Endothelial cell of umbilical vein (primary cell): ENCODE results near the gene DNA2. TPM values are rescaled to one million over a fixed set of nuclear protein-coding genes. Genes with fewer than 3 reads are reported as not detected.

Experiments
- BruUV-seq: library from RNA; stranded (reverse); fragments of 400-500 nt; replicated peaks from 2 replicates; lab custom pipeline; 2021; lab: Mats Ljungman, UMichigan
- CTCF ChIA-PET: fragments of 300-600, 350-600 bp; sonication (Branson Sonifier 250); formaldehyde crosslinking; loops from one replicate; lab custom pipeline; 2021; ENCODE audit warnings: antibody characterized with exemption, inconsistent platforms; lab: Charles Lee
- POLR2A ChIA-PET: fragments of 300-600, 350-600 bp; sonication (Branson Sonifier 250); formaldehyde crosslinking; loops from one replicate; lab custom pipeline; 2021; ENCODE audit warnings: antibody characterized with exemption, inconsistent platforms; lab: Charles Lee
- DNase-seq: peaks from one replicate; pipeline ENCODE4 v3.0.0-alpha.2; 2011; ENCODE audit warnings: low read depth, low spot score
- FAIRE-seq: peaks from 2 replicates; lab custom pipeline; 2011; peaks lifted over from hg19 to GRCh38; lab: Jason Lieb, UNC
- H2AFZ ChIP-seq: 2 replicates; pipeline ENCODE4 v1.6.0; 2012; ENCODE audit warnings: low read depth, low read length, control low read depth, inconsistent platforms
- H3K27ac ChIP-seq: 2 replicates; pipeline ENCODE4 v1.5.1; 2011; ENCODE audit warnings: low read depth, mild to moderate bottlenecking, control low read depth, low read length, moderate library complexity; ENCODE audit not compliant: insufficient read depth
- H3K27me3 ChIP-seq, 2 experiments: 2 replicates each; pipeline versions ENCODE4 v1.6.0 to v1.6.1; 2011; ENCODE audit warnings: low read length in 2 of 2, mixed read lengths in 1 of 2; ENCODE audit not compliant: control insufficient read depth in 2 of 2, insufficient read depth in 2 of 2
- H3K36me3 ChIP-seq, 2 experiments: 2 replicates in 1 of 2; 3 replicates in 1 of 2; pipeline ENCODE4 v1.5.1; 2011; ENCODE audit warnings: low read length in 2 of 2, mild to moderate bottlenecking in 1 of 2, moderate library complexity in 1 of 2; ENCODE audit not compliant: control insufficient read depth in 2 of 2, insufficient read depth in 2 of 2; ENCODE audit errors: extremely low read depth in 1 of 2
- H3K4me1 ChIP-seq: 3 replicates; pipeline ENCODE4 v1.5.1; 2011; ENCODE audit warnings: mild to moderate bottlenecking, low read length; ENCODE audit not compliant: control insufficient read depth, insufficient read depth; ENCODE audit errors: extremely low read depth
- H3K4me2 ChIP-seq: 2 replicates; pipeline ENCODE4 v1.6.1; 2011; ENCODE audit warnings: low read length, control low read depth, mixed read lengths; ENCODE audit not compliant: insufficient read depth
- H3K4me3 ChIP-seq, 3 experiments: fragments of 200-600 bp in 1 of 3; sonication (generic), shearing (Covaris generic) in 1 of 3; replicated peaks in 1 of 3; 2 replicates each; pipeline ENCODE4 v1.5.1; 2011 to 2016; ENCODE audit warnings: control low read depth in 3 of 3, low read length in 3 of 3, mild to moderate bottlenecking in 2 of 3, inconsistent platforms in 1 of 3, low read depth in 1 of 3, moderate library complexity in 1 of 3; ENCODE audit not compliant: insufficient read depth in 1 of 3
- H3K79me2 ChIP-seq: 2 replicates; pipeline ENCODE4 v1.6.0; 2012; ENCODE audit warnings: low read length, inconsistent platforms; ENCODE audit not compliant: control insufficient read depth, insufficient read depth
- H3K9ac ChIP-seq: replicated peaks from 2 replicates; pipeline ENCODE3; 2011; ENCODE audit warnings: low read length, control low read depth; ENCODE audit not compliant: insufficient read depth; ENCODE audit errors: extremely low read depth
- H3K9me1 ChIP-seq: replicated peaks from 3 replicates; pipeline ENCODE4 v1.6.0; 2011; ENCODE audit warnings: mild to moderate bottlenecking, low read length; ENCODE audit not compliant: control insufficient read depth, insufficient read depth; ENCODE audit errors: extremely low read depth
- H3K9me3 ChIP-seq: replicated peaks from 2 replicates; pipeline ENCODE4 v1.5.1; 2012; ENCODE audit warnings: low read length, inconsistent platforms; ENCODE audit not compliant: control insufficient read depth, insufficient read depth
- H4K20me1 ChIP-seq: replicated peaks from 2 replicates; pipeline ENCODE3; 2011; ENCODE audit warnings: mild to moderate bottlenecking, low read length; ENCODE audit not compliant: control insufficient read depth, insufficient read depth; ENCODE audit errors: extremely low read depth
- CTCF ChIP-seq, 2 donors: IDR thresholded peaks; 1 replicate in 1 of 2; 2 replicates in 1 of 2; pipeline ENCODE4 v1.5.1; 2011; ENCODE audit warnings: low read length in 2 of 2, mild to moderate bottlenecking in 2 of 2, moderate library complexity in 2 of 2, control low read depth in 1 of 2, inconsistent platforms in 1 of 2, low read depth in 1 of 2; ENCODE audit not compliant: insufficient read depth in 1 of 2; ENCODE audit errors: extremely low read depth in 1 of 2
- EZH2 ChIP-seq: IDR thresholded peaks from 2 replicates; pipeline ENCODE4 v1.6.1; 2012; ENCODE audit warnings: borderline replicate concordance, low read depth, mild to moderate bottlenecking, moderate library complexity, low read length, inconsistent platforms; ENCODE audit not compliant: severe bottlenecking
- FOS ChIP-seq: IDR thresholded peaks from 2 replicates; pipeline ENCODE4 v1.6.1; 2011; ENCODE audit warnings: mild to moderate bottlenecking, low read length, moderate library complexity, borderline replicate concordance; ENCODE audit not compliant: insufficient read depth
- GATA2 ChIP-seq: IDR thresholded peaks from 2 replicates; pipeline ENCODE4 v1.7.0; 2011; ENCODE audit warnings: low read depth, mild to moderate bottlenecking, moderate library complexity, mixed read lengths, low read length; ENCODE audit not compliant: insufficient read length, insufficient read depth
- JUN ChIP-seq: IDR thresholded peaks from 2 replicates; pipeline ENCODE4 v1.6.1; 2011; ENCODE audit warnings: borderline replicate concordance, low read depth; ENCODE audit not compliant: insufficient read length, insufficient read depth
- MAX ChIP-seq: IDR thresholded peaks from 2 replicates; pipeline ENCODE4 v1.6.1; 2011; ENCODE audit not compliant: insufficient read depth, insufficient read length
- MYC ChIP-seq: IDR thresholded peaks from one replicate; pipeline ENCODE4 v1.6.1; 2011; ENCODE audit warnings: mild to moderate bottlenecking, low read depth, low read length
- POLR2A ChIP-seq: IDR thresholded peaks from 2 replicates; pipeline ENCODE4 v1.6.1; 2012; ENCODE audit warnings: low read depth, mild to moderate bottlenecking, control low read depth, low read length
- POLR2AphosphoS5 ChIP-seq: IDR thresholded peaks from 2 replicates; pipeline ENCODE4 v1.6.1; 2012; ENCODE audit warnings: low read depth, mild to moderate bottlenecking, control low read depth, low read length, moderate library complexity; ENCODE audit not compliant: insufficient read depth
- dilution Hi-C: fragments of 300-500 bp; cut with MboI; formaldehyde crosslinking; loops from one replicate; pipeline ENCODE4 v1.15.0; 2019; ENCODE audit warnings: low sequenced_read_pairs; ENCODE audit not compliant: extremely low pct_ligation_motif_present
- intact Hi-C: fragments of 100-400 bp; cut with micrococcal nuclease; formaldehyde crosslinking; loops from one replicate; pipeline ENCODE4 v1.10.0; 2022
- polyA plus RNA-seq, 4 experiments: library from polyadenylated mRNA; depleted of rRNA in 3 of 4; stranded (reverse) in 3 of 4; unstranded in 1 of 4; fragments of >200 nt; gene quantifications; 2 replicates each; pipeline versions ENCODE4 v1.2.1 to v1.2.3, GENCODE V29; 2011 to 2012; ENCODE audit warnings: missing spikeins in 1 of 4
- total RNA-seq: library from RNA; stranded (reverse); gene quantifications from 2 replicates; pipeline ENCODE4 v1.2.3, GENCODE V29; 2021

Gene DNA2
- total and polyA plus RNA-seq, 2 donors (not counting 3 experiments of a cell fraction or from before 2014, with no cell fraction given): 3.5 to 18.1 TPM

GRCh38 chr10:68508090-68508489, 36.3 kb upstream of the DNA2 start:
- Histone ChIP-seq H3K79me2 (no peaks in the 10 kb centered on the region), H3K36me3 (no peaks in the 10 kb centered on the region), H3K27me3 (no peaks in the 10 kb centered on the region), H3K4me3 (no peak overlapping the region), H3K9me3 (no peaks in the 10 kb centered on the region), H3K4me1 (no peaks in the 10 kb centered on the region), H3K4me2 (no peak overlapping the region), H3K27ac (no peak overlapping the region), H4K20me1 (no peaks in the 10 kb centered on the region), H3K9ac (no peak overlapping the region), H2AFZ (no peak overlapping the region), H3K9me1 (no peaks in the 10 kb centered on the region)
- FAIRE-seq: no peak
- CTCF ChIA-PET: no interaction called here
- intact Hi-C loops: no loop called here
- no peak for DNase-seq
- TF ChIP-seq MYC (no peak), CTCF (IDR thresholded peaks at IDR 0.05; ENCODE audit: extremely low read depth in 1 of 2, insufficient read depth in 1 of 2, low read depth in 1 of 2, low read length in 2 of 2) (no peak), JUN (no peak), FOS (no peak), POLR2A (no peak), GATA2 (no peak), MAX (no peak), POLR2AphosphoS5 (no peak), EZH2 (no peak)
- dilution Hi-C loops: no loop called here
- POLR2A ChIA-PET: no interaction called here
- no TSS peak for BruUV-seq
